NK-92 treated with Interleukin-12 subunit alpha and Interleukin-12 subunit beta, amount 100 ng/mL, for 24 hours (cell line): ENCODE results near the gene SERINC1.
A peak's percentile ranks its signal among the peaks of the same experiment; 100 is the strongest.
"Not testable (repeated sequence)": the region's sequence is repeated elsewhere in the genome, so short reads cannot be mapped to it uniquely, and the experiment has no call there.

Experiments used
- DNase-seq: peaks from one replicate; lab custom pipeline; 2025; lab: John Stamatoyannopoulos, UW

The SERINC1 gene

GRCh38 chr6:122471107-122472021, at the start of gene SERINC1:
TSS of gene SERINC1 (minus strand) at chr6:122471807. CDS start at chr6:122471737, 70 bp downstream.
- peak; percentile 86 for DNase-seq

- DNase-seq: no peak
Observed at GRCh38 chr6:122511193-122511924, 39.8 kb upstream of the SERINC1 start.

- DNase-seq: not testable (repeated sequence)
Observed at GRCh38 chr6:122505170-122505569, 33.6 kb upstream of the SERINC1 start.

GRCh38 chr6:122501475-122501874, 29.9 kb upstream of the SERINC1 start:
- no peak for DNase-seq

- DNase-seq: no peak
Observed at GRCh38 chr6:122495612-122496011, 24.0 kb upstream of the SERINC1 start.

- no peak for DNase-seq
Observed at GRCh38 chr6:122494665-122495272, 23.2 kb upstream of the SERINC1 start.

GRCh38 chr6:122491919-122492555, 20.4 kb upstream of the SERINC1 start:
- DNase-seq: peak; percentile 29

- DNase-seq: no peak
Observed at GRCh38 chr6:122490607-122491006, 19.0 kb upstream of the SERINC1 start.

- no peak for DNase-seq
Observed at GRCh38 chr6:122484760-122485159, 13.2 kb upstream of the SERINC1 start.

- DNase-seq: no peak
Observed at GRCh38 chr6:122482750-122483080, 11.1 kb upstream of the SERINC1 start.

- no peak for DNase-seq
Observed at GRCh38 chr6:122476131-122476530, 4.5 kb upstream of the SERINC1 start.

GRCh38 chr6:122472022-122472340, 374 bp upstream of the SERINC1 start:
- DNase-seq: no peak

GRCh38 chr6:122461885-122462284, 9.7 kb downstream of the SERINC1 start:
- no peak for DNase-seq

GRCh38 chr6:122459865-122460416, 11.7 kb downstream of the SERINC1 start:
- not testable (repeated sequence) for DNase-seq

- DNase-seq: no peak
Observed at GRCh38 chr6:122459240-122459639, 12.4 kb downstream of the SERINC1 start.

GRCh38 chr6:122458087-122458486, 13.5 kb downstream of the SERINC1 start:
- no peak for DNase-seq

GRCh38 chr6:122455116-122455515, 16.5 kb downstream of the SERINC1 start:
- not testable (repeated sequence) for DNase-seq

GRCh38 chr6:122454673-122455072, 16.9 kb downstream of the SERINC1 start:
- no peak for DNase-seq

GRCh38 chr6:122452509-122452908, 19.1 kb downstream of the SERINC1 start:
- no peak for DNase-seq

- no peak for DNase-seq
Observed at GRCh38 chr6:122449069-122449468, 22.5 kb downstream of the SERINC1 start.

- DNase-seq: no peak
Observed at GRCh38 chr6:122445274-122445673, 26.3 kb downstream of the SERINC1 start.

GRCh38 chr6:122438975-122439374, 32.6 kb downstream of the SERINC1 start:
- DNase-seq: no peak
